ENCODE measurements around the gene SLC22A12. TPM values are rescaled to one million over a fixed set of nuclear protein-coding genes. Genes with fewer than 3 reads are reported as not detected.
A peak's percentile ranks its signal among the peaks of the same experiment; 100 is the strongest.

Gene SLC22A12
- total and polyA plus RNA-seq, 2 donors from 2014 or later, result 5.3 to 85.9 TPM

GRCh38 chr11:64546600-64546999 lies 44.4 kb upstream of the SLC22A12 start:
- TF ChIP-seq CTCF (IDR thresholded peaks at IDR 0.05; ENCODE audit: borderline replicate concordance, extremely low read depth, insufficient read depth), result no peak
- Histone ChIP-seq H3K4me3 (ENCODE audit: low read length in 3 of 3) (no peak overlapping the region), H3K9ac (ENCODE audit: low read length in 3 of 3) (no peak overlapping the region), H3K27me3 (ENCODE audit: control insufficient read depth, insufficient read depth, low read length) (no peaks in the 10 kb centered on the region), H3K36me3 (ENCODE audit: control insufficient read depth in 2 of 3, insufficient read depth in 3 of 3, low read length in 3 of 3) (no peaks in the 10 kb centered on the region), H3K9me3 (ENCODE audit: control insufficient read depth in 2 of 3, insufficient read depth in 1 of 3, low read length in 3 of 3) (no peaks in the 10 kb centered on the region), H3K4me1 (ENCODE audit: control insufficient read depth in 2 of 3, insufficient read depth in 2 of 3, low read depth in 1 of 3, low read length in 3 of 3) (no peaks in the 10 kb centered on the region), H3K27ac (ENCODE audit: low read depth in 2 of 2, low read length in 2 of 2) (no peak overlapping the region)
- intact Hi-C loops (cut with DNase I), result no loop called here
- DNase-seq, result peak in 1 of 5 donors; percentile 55
- no peak for FAIRE-seq

- Histone ChIP-seq H3K27ac (ENCODE audit: low read depth in 2 of 2, low read length in 2 of 2) (no peak overlapping the region), H3K9ac (ENCODE audit: low read length in 3 of 3) (no peak overlapping the region), H3K4me1 (ENCODE audit: control insufficient read depth in 2 of 3, insufficient read depth in 2 of 3, low read depth in 1 of 3, low read length in 3 of 3) (peaks cover 0 to 13% (median 10%) of the 10 kb centered on the region in 3 donors), H3K4me3 (ENCODE audit: low read length in 3 of 3) (no peak overlapping the region), H3K27me3 (ENCODE audit: control insufficient read depth, insufficient read depth, low read length) (no peaks in the 10 kb centered on the region), H3K9me3 (ENCODE audit: control insufficient read depth in 2 of 3, insufficient read depth in 1 of 3, low read length in 3 of 3) (no peaks in the 10 kb centered on the region), H3K36me3 (ENCODE audit: control insufficient read depth in 2 of 3, insufficient read depth in 3 of 3, low read length in 3 of 3) (no peaks in the 10 kb centered on the region)
- no peak for TF ChIP-seq CTCF (IDR thresholded peaks at IDR 0.05; ENCODE audit: borderline replicate concordance, extremely low read depth, insufficient read depth)
- FAIRE-seq, result no peak
- intact Hi-C loops (cut with DNase I), result no loop called here
- DNase-seq, result no peak
Measured at GRCh38 chr11:64549969-64550368, 41.1 kb upstream of the SLC22A12 start.

DNA sequence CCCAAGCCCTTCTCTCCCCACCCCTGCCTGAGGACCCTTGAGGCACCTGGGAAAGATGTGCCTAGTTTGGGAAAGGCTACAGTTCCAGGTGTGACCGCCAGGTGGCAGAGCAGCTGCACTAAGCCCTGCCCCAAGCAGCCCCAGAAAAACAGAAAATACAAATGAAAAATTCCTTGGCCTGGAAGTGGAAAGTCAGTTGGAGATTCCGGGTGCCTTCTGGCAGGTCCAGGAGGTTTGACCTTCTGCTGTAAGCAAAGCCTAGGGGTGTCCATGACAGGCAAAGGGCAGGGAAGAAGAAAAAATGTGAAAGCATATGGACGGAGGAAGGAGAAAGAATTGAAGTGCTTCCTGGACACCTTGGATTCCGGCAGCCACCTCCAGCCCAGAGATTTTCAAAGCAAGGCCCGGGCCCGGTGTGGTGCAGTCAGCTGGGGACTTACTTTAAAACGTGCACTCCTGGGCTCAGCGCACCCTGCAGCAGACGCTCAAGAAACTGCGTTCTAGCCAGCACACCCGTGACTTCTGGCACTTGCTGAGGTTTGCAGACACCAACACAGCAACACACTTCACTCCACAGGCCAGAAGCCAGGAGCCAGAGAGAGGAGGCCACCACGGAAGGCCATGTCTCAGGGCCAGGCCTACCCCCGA lies 37.3 kb upstream of the SLC22A12 start:
- peaks cover 0 to 17% (median 15%) of the 10 kb centered on the region in 3 donors for H3K4me1 ChIP-seq (ENCODE audit: control insufficient read depth in 2 of 3, insufficient read depth in 2 of 3, low read depth in 1 of 3, low read length in 3 of 3)
- peak; percentile 98 for TF ChIP-seq CTCF (IDR thresholded peaks at IDR 0.05; ENCODE audit: borderline replicate concordance, extremely low read depth, insufficient read depth)
- peak overlapping the region; percentile 24 to 83 for H3K27ac ChIP-seq (ENCODE audit: low read depth in 2 of 2, low read length in 2 of 2)
- H3K36me3 ChIP-seq (ENCODE audit: control insufficient read depth in 2 of 3, insufficient read depth in 3 of 3, low read length in 3 of 3), result no peaks in the 10 kb centered on the region
- peak overlapping the region in 1 of 3 donors; percentile 48 for H3K9ac ChIP-seq (ENCODE audit: low read length in 3 of 3)
- FAIRE-seq (no peak), DNase-seq (peak; percentile 55 to 84 (median 75))
- no peak overlapping the region for H3K4me3 ChIP-seq (ENCODE audit: low read length in 3 of 3)
- H3K9me3 ChIP-seq (ENCODE audit: control insufficient read depth in 2 of 3, insufficient read depth in 1 of 3, low read length in 3 of 3), result no peaks in the 10 kb centered on the region
- intact Hi-C loops (cut with DNase I), result no loop called here
- no peaks in the 10 kb centered on the region for H3K27me3 ChIP-seq (ENCODE audit: control insufficient read depth, insufficient read depth, low read length)

Measured in kidney (tissue), 14 donors.